ENCODE measurements around the gene SRR. TPM values are rescaled to one million over a fixed set of nuclear protein-coding genes. Genes with fewer than 3 reads are reported as not detected.

SRR gene
- total RNA-seq, 1 experiment from 2014 or later: 5.6 TPM

DNA sequence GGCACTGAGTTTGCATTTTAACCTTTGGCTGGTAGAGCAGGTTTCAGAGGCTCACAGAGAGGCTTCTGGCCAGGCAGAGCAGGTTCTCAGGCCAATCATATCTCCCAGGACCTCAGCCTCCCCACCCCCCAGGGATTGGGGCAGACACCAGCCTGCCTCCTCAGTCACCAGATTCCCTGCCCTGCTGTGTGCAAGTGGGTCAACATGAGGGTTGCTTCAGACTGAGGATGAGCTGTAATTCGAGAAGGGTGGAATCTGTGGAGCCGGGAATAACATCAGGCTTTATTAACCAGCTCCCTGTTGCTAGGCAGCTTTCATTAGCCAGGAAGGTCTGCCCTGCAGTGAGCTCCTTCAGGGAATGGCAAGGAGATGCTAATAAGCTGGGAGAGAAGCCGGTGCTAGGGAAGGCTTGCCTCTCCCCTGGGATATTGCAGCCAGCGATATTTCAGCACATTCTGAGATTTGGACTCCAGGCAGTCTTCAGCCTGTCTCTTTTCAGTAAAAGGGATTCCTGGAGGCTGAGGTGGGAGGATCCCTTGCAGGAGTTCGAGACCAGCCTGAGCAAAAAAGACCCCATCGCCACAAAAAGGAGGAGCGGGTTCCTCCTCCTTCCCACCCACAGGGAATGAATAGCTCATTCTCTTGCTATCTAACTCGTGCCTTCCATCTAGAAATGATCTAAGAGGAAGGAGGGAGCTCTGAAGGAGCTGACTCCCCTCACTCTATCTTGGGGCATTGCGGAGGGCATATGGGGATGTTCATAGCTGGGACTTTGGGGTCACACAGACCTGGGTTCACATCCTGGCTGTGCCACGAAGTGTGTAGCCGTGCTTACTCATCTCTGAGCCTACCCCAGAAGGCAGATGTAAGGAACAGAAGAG, 44.3 kb downstream of the SRR start:
- DNase-seq: peak; percentile 99
- Histone ChIP-seq H3T11ph (ENCODE audit: low read length) (peak overlapping the region; percentile 68), H2BK5ac (ENCODE audit: insufficient read length, low read length) (peak overlapping the region; percentile 14), H2BK15ac (ENCODE audit: low read depth, low read length) (peak overlapping the region; percentile 69; the same call in 1 of the 2 replicates), H3K56ac (ENCODE audit: insufficient read length, low read depth, low read length) (no peak overlapping the region), H3K18ac (ENCODE audit: insufficient read length, low read depth, low read length) (peak overlapping the region; percentile 90), H3K79me1 (ENCODE audit: insufficient read depth, low read depth, low read length, poor library complexity, severe bottlenecking) (no peaks in the 10 kb centered on the region), H3K79me2 (ENCODE audit: insufficient read depth, low read length) (no peaks in the 10 kb centered on the region; the same call in 1 of the 2 replicates), H4K5ac (ENCODE audit: insufficient read length, low read depth, low read length) (peak overlapping the region; percentile 40), H3K27me3 (ENCODE audit: insufficient read depth, low read length) (no peaks in the 10 kb centered on the region), H2AFZ (ENCODE audit: low read length) (peak overlapping the region; percentile 26), H3K27ac (ENCODE audit: insufficient read length, low read depth, low read length) (peak overlapping the region; percentile 92), H2AK5ac (ENCODE audit: insufficient read length, low read length) (no peak overlapping the region), H4K91ac (ENCODE audit: insufficient read length, low read depth, low read length) (no peak overlapping the region), H2BK12ac (ENCODE audit: insufficient read length, low read depth, low read length) (no peak overlapping the region), H3K4me1 (ENCODE audit: insufficient read depth, low read length) (peaks cover 4% of the 10 kb centered on the region), H3K23me2 (ENCODE audit: insufficient read length, low read depth, low read length, poor library complexity, severe bottlenecking) (peaks cover 5% of the 10 kb centered on the region), H3K23ac (ENCODE audit: insufficient read length, low read depth, low read length) (no peak overlapping the region), H3K4me2 (ENCODE audit: insufficient read depth, insufficient read length, low read length) (peak overlapping the region; percentile 72), H2BK20ac (ENCODE audit: low read depth, low read length, poor library complexity, severe bottlenecking) (no peak overlapping the region), H3K4ac (ENCODE audit: low read depth, low read length) (peak overlapping the region; percentile 22; the same call in 1 of the 2 replicates), H3K9ac (ENCODE audit: extremely low read depth, insufficient read length, low read length) (peak overlapping the region; percentile 49), H3K9me3 (ENCODE audit: control insufficient read depth, low read depth, low read length) (no peaks in the 10 kb centered on the region), H3K14ac (ENCODE audit: insufficient read depth, low read length) (peak overlapping the region; percentile 70; the same call in 1 of the 2 replicates), H2BK120ac (ENCODE audit: low read depth, low read length, poor library complexity, severe bottlenecking) (peak overlapping the region; percentile 28), H4K8ac (replicated peaks; ENCODE audit: insufficient read length, low read depth, low read length) (no peak overlapping the region), H4K20me1 (ENCODE audit: control insufficient read depth, insufficient read depth, insufficient read length) (no peaks in the 10 kb centered on the region)
- Mint-ChIP-seq H3K27ac (peak overlapping the region; percentile 97 to 99 (median 98)), H3K27me3 (ENCODE audit: low read depth) (no peaks in the 10 kb centered on the region), H3K9me3 (no peaks in the 10 kb centered on the region), H3K4me1 (peaks cover 22 to 37% of the 10 kb centered on the region in 2 experiments), H3K36me3 (ENCODE audit: insufficient read depth in 1 of 3, low read depth in 3 of 3) (peaks cover 2 to 18% (median 11%) of the 10 kb centered on the region in 3 experiments; a peak in 6 of 7 replicates), H3K4me3 (peak overlapping the region; percentile 49 to 73)
- WGBS (ENCODE audit: extremely low coverage, insufficient read length, low lambda C conversion rate): no CpG with 5 or more reads among the region's 11 CpGs
- TF ChIP-seq, protein P1, sequence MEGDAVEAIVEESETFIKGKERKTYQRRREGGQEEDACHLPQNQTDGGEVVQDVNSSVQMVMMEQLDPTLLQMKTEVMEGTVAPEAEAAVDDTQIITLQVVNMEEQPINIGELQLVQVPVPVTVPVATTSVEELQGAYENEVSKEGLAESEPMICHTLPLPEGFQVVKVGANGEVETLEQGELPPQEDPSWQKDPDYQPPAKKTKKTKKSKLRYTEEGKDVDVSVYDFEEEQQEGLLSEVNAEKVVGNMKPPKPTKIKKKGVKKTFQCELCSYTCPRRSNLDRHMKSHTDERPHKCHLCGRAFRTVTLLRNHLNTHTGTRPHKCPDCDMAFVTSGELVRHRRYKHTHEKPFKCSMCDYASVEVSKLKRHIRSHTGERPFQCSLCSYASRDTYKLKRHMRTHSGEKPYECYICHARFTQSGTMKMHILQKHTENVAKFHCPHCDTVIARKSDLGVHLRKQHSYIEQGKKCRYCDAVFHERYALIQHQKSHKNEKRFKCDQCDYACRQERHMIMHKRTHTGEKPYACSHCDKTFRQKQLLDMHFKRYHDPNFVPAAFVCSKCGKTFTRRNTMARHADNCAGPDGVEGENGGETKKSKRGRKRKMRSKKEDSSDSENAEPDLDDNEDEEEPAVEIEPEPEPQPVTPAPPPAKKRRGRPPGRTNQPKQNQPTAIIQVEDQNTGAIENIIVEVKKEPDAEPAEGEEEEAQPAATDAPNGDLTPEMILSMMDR (conservative IDR thresholded peaks at IDR 0.05): no peak

Data from H9 (cell line).